ENCODE results near the gene NEURL1B.

DNA sequence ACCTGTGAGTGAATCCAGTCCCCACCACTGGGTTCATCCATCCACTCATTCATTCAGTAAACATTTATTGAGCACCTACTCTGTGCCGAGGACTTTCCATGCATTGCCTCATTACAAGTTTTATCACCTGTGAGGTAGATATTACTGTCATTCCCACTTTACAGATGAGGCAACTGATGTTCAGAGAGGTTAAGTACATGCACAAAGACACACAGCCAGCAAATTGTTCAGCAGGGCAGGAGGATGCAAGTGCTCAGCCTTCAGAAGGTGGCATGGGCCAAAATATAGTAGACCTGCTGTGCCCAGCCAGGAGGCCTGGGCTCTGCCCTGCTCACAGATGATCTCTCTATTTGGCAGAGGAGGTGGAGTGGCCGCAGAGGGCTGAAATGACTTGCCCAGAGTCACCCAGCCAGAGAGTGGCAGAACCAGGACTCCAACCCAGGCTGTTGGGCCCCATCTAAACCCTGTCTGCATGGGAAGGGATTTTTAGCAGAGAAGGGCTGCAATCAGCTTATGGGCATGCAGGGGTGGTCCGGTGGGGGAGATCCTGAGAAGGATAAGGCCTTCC is 7.6 kb upstream of the NEURL1B start:
- TF ChIP-seq, protein P1, sequence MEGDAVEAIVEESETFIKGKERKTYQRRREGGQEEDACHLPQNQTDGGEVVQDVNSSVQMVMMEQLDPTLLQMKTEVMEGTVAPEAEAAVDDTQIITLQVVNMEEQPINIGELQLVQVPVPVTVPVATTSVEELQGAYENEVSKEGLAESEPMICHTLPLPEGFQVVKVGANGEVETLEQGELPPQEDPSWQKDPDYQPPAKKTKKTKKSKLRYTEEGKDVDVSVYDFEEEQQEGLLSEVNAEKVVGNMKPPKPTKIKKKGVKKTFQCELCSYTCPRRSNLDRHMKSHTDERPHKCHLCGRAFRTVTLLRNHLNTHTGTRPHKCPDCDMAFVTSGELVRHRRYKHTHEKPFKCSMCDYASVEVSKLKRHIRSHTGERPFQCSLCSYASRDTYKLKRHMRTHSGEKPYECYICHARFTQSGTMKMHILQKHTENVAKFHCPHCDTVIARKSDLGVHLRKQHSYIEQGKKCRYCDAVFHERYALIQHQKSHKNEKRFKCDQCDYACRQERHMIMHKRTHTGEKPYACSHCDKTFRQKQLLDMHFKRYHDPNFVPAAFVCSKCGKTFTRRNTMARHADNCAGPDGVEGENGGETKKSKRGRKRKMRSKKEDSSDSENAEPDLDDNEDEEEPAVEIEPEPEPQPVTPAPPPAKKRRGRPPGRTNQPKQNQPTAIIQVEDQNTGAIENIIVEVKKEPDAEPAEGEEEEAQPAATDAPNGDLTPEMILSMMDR (optimal IDR thresholded peaks at IDR 0.05 in 1 of 3, IDR thresholded peaks at IDR 0.05 in 1 of 3, conservative IDR thresholded peaks at IDR 0.05 in 1 of 3; ENCODE audit: extremely low read depth in 1 of 3, insufficient read depth in 2 of 3, low read length in 3 of 3), result no peak
- no peak for TF ChIP-seq EZH2 (IDR thresholded peaks at IDR 0.05; ENCODE audit: low read length)

All from keratinocyte (primary cell).